ENCODE data around the gene UHRF1. TPM values are rescaled to one million over a fixed set of nuclear protein-coding genes. Genes with fewer than 3 reads are reported as not detected.

The UHRF1 gene
- polyA plus RNA-seq, 4 donors: 0.67 to 18.5 (median 6.0) TPM

- DNase-seq (no peak), FAIRE-seq (no peak)
- Histone ChIP-seq H3K27ac (ENCODE audit: low read depth in 1 of 3, low read length in 2 of 3) (no peak overlapping the region), H3K4me1 (ENCODE audit: control insufficient read depth in 3 of 3, insufficient read depth in 2 of 3, low read depth in 1 of 3, low read length in 2 of 3) (peaks cover 0 to 3% (median 3%) of the 10 kb centered on the region in 3 donors), H3K9me3 (ENCODE audit: control insufficient read depth in 2 of 2, insufficient read depth in 1 of 2, low read depth in 1 of 2, low read length in 1 of 2) (no peaks in the 10 kb centered on the region), H3K4me3 (ENCODE audit: low read depth in 1 of 3, low read length in 3 of 3) (no peak overlapping the region), H3K27me3 (ENCODE audit: control insufficient read depth in 3 of 3, insufficient read depth in 3 of 3, low read length in 3 of 3) (no peaks in the 10 kb centered on the region), H3K36me3 (ENCODE audit: control insufficient read depth in 3 of 3, insufficient read depth in 2 of 3, low read depth in 1 of 3, low read length in 3 of 3) (peaks cover 3 to 40% (median 4%) of the 10 kb centered on the region in 3 donors)
- 75 to 81% (median 76%) methylated on average over 3 of the region's 3 CpGs for WGBS, 3 donors
These were observed 72.3 kb downstream of the UHRF1 start for GRCh38 chr19:4981681-4981958.

DNA sequence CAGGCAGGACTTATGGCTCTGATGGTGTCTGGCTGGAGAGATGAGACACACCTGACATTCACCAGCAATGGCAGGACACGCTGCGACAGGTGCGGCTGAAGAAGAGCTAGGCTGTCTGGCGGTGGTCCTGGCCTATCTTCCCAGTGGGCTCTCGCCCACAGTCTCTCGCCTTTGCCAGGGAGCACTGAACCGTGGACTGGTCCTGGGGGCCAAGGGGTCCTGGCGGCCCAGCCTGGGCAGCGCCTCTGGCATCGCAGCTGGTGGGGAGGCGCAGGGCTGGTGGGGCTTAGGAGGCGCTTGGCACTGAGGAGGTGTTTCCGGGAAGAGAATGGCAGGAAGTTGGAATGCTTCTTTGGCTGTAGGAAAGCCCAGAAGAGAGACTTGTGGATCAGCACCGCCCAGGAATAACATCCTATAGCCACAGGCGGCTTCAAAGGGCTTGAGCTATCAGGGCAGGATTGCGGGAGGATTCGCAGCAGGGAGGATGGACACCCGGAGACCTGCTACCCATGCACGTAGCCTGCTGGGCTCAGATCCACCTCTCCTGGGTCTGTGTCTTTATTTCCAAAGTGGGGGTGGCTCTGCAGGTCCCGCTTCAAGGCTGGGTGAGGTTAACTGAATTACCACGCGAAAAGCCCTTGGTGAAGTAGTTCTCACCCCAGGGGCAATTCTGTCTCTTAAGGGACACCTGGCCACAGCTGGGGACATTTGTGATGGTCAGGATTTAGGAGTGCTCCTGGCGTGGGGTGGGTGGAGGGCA, 74.2 kb downstream of the UHRF1 start:
- Histone ChIP-seq H3K27me3 (ENCODE audit: control insufficient read depth in 3 of 3, insufficient read depth in 3 of 3, low read length in 3 of 3) (no peaks in the 10 kb centered on the region), H3K27ac (ENCODE audit: low read depth in 1 of 3, low read length in 2 of 3) (no peak overlapping the region), H3K4me1 (ENCODE audit: control insufficient read depth in 3 of 3, insufficient read depth in 2 of 3, low read depth in 1 of 3, low read length in 2 of 3) (peaks cover 0 to 5% (median 0%) of the 10 kb centered on the region in 3 donors), H3K4me3 (ENCODE audit: low read depth in 1 of 3, low read length in 3 of 3) (no peak overlapping the region), H3K9me3 (ENCODE audit: control insufficient read depth in 2 of 2, insufficient read depth in 1 of 2, low read depth in 1 of 2, low read length in 1 of 2) (no peaks in the 10 kb centered on the region), H3K36me3 (ENCODE audit: control insufficient read depth in 3 of 3, insufficient read depth in 2 of 3, low read depth in 1 of 3, low read length in 3 of 3) (peaks cover 0 to 29% (median 4%) of the 10 kb centered on the region in 3 donors)
- FAIRE-seq: no peak
- DNase-seq: no peak
- WGBS, 3 donors: 87 to 96% (median 91%) methylated on average over 23 of the region's 23 CpGs

DNA sequence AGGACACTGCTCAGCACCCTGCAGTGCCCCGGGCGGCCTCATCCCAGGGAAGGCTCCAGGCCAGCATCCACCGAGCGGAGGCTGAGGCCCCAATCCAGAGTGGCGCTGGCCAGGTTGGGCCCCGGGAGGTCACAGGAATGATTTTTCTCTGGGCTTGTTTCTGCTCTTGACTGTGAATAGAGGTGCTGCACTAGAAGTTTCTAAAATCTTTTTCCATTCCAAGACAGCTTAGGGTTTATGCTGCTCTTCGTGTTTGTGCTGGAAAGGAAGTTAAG, 74.7 kb downstream of the UHRF1 start:
- no peaks in the 10 kb centered on the region for H3K9me3 ChIP-seq (ENCODE audit: control insufficient read depth in 2 of 2, insufficient read depth in 1 of 2, low read depth in 1 of 2, low read length in 1 of 2)
- H3K27ac ChIP-seq (ENCODE audit: low read depth in 1 of 3, low read length in 2 of 3): no peak overlapping the region
- H3K27me3 ChIP-seq (ENCODE audit: control insufficient read depth in 3 of 3, insufficient read depth in 3 of 3, low read length in 3 of 3): no peaks in the 10 kb centered on the region
- DNase-seq (no peak), FAIRE-seq (no peak)
- 90 to 97% (median 92%) methylated on average over 7 of the region's 7 CpGs for WGBS, 3 donors
- H3K4me1 ChIP-seq (ENCODE audit: control insufficient read depth in 3 of 3, insufficient read depth in 2 of 3, low read depth in 1 of 3, low read length in 2 of 3): peaks cover 0 to 5% (median 0%) of the 10 kb centered on the region in 3 donors
- peaks cover 0 to 24% (median 4%) of the 10 kb centered on the region in 3 donors for H3K36me3 ChIP-seq (ENCODE audit: control insufficient read depth in 3 of 3, insufficient read depth in 2 of 3, low read depth in 1 of 3, low read length in 3 of 3)
- no peak overlapping the region for H3K4me3 ChIP-seq (ENCODE audit: low read depth in 1 of 3, low read length in 3 of 3)

DNA sequence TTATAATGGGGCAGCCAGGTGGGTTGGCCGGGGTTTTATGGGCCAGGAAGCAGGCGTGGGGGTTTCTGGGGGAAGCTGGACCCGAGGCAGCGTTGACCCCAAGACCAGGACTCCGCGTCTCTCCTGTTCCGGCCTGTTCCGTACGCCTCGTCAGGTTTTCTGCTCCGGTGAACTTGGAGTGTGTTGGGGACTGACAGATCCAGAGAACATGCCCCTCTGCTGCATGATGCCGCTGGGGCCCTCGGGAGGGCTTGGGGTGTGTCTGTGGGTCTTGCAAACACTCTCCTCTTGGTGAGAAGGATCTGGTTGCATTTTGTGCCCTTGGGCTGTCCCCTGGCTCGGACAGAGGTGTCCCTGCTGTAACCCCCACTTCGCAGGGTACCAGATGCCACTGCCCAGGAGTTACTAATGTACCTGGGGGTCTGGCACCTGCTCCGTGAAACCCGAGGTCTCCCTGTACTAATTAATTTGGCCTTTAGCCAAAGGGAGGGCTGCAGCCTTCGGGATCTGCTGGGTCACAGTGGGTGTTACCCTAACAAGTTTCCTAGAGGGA, 75.2 kb downstream of the UHRF1 start:
- Histone ChIP-seq H3K4me1 (ENCODE audit: control insufficient read depth in 3 of 3, insufficient read depth in 2 of 3, low read depth in 1 of 3, low read length in 2 of 3) (peaks cover 0 to 5% (median 0%) of the 10 kb centered on the region in 3 donors), H3K36me3 (ENCODE audit: control insufficient read depth in 3 of 3, insufficient read depth in 2 of 3, low read depth in 1 of 3, low read length in 3 of 3) (peaks cover 0 to 20% (median 4%) of the 10 kb centered on the region in 3 donors), H3K4me3 (ENCODE audit: low read depth in 1 of 3, low read length in 3 of 3) (no peak overlapping the region), H3K9me3 (ENCODE audit: control insufficient read depth in 2 of 2, insufficient read depth in 1 of 2, low read depth in 1 of 2, low read length in 1 of 2) (no peaks in the 10 kb centered on the region), H3K27me3 (ENCODE audit: control insufficient read depth in 3 of 3, insufficient read depth in 3 of 3, low read length in 3 of 3) (no peaks in the 10 kb centered on the region), H3K27ac (ENCODE audit: low read depth in 1 of 3, low read length in 2 of 3) (no peak overlapping the region)
- DNase-seq (no peak), FAIRE-seq (no peak)
- 78 to 86% (median 83%) methylated on average over 18 of the region's 18 CpGs for WGBS, 3 donors

GRCh38 chr19:4985551-4985991, 76.3 kb downstream of the UHRF1 start:
- peaks cover 0 to 23% (median 4%) of the 10 kb centered on the region in 3 donors for H3K36me3 ChIP-seq (ENCODE audit: control insufficient read depth in 3 of 3, insufficient read depth in 2 of 3, low read depth in 1 of 3, low read length in 3 of 3)
- no peak overlapping the region for H3K4me3 ChIP-seq (ENCODE audit: low read depth in 1 of 3, low read length in 3 of 3)
- H3K4me1 ChIP-seq (ENCODE audit: control insufficient read depth in 3 of 3, insufficient read depth in 2 of 3, low read depth in 1 of 3, low read length in 2 of 3): peaks cover 0 to 5% (median 0%) of the 10 kb centered on the region in 3 donors
- no peaks in the 10 kb centered on the region for H3K9me3 ChIP-seq (ENCODE audit: control insufficient read depth in 2 of 2, insufficient read depth in 1 of 2, low read depth in 1 of 2, low read length in 1 of 2)
- no peak for FAIRE-seq
- H3K27me3 ChIP-seq (ENCODE audit: control insufficient read depth in 3 of 3, insufficient read depth in 3 of 3, low read length in 3 of 3): no peaks in the 10 kb centered on the region
- WGBS, 3 donors: 86 to 91% (median 90%) methylated on average over 17 to 22 of the region's 22 CpGs
- no peak for DNase-seq
- H3K27ac ChIP-seq (ENCODE audit: low read depth in 1 of 3, low read length in 2 of 3): no peak overlapping the region

DNA sequence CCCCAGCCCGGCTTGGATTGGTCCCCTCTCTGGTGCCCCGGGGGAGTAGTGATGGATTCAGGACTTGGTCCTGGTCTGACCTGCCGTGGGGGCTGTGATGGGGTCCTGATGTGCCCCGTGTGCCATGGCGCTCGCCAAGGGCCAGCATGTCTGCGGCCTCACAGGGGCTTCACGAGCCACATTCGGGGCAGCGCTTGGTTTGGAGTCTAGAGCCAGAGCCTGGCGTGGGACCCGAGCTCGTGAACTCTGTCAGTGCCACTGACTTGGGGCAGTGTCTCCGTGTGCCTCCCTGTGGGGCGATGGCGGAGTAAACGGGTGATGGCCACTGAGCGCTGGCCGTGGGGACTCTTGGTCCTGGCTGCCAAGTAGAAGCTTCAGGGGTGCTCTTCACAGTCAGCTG, 76.8 kb downstream of the UHRF1 start:
- H3K4me1 ChIP-seq (ENCODE audit: control insufficient read depth in 3 of 3, insufficient read depth in 2 of 3, low read depth in 1 of 3, low read length in 2 of 3): peaks cover 0 to 5% (median 0%) of the 10 kb centered on the region in 3 donors
- no peaks in the 10 kb centered on the region for H3K9me3 ChIP-seq (ENCODE audit: control insufficient read depth in 2 of 2, insufficient read depth in 1 of 2, low read depth in 1 of 2, low read length in 1 of 2)
- DNase-seq (no peak), FAIRE-seq (no peak)
- no peak overlapping the region for H3K4me3 ChIP-seq (ENCODE audit: low read depth in 1 of 3, low read length in 3 of 3)
- 93 to 96% (median 93%) methylated on average over 19 of the region's 19 CpGs for WGBS, 3 donors
- H3K27ac ChIP-seq (ENCODE audit: low read depth in 1 of 3, low read length in 2 of 3): no peak overlapping the region
- H3K27me3 ChIP-seq (ENCODE audit: control insufficient read depth in 3 of 3, insufficient read depth in 3 of 3, low read length in 3 of 3): no peaks in the 10 kb centered on the region
- peaks cover 0 to 23% (median 4%) of the 10 kb centered on the region in 3 donors for H3K36me3 ChIP-seq (ENCODE audit: control insufficient read depth in 3 of 3, insufficient read depth in 2 of 3, low read depth in 1 of 3, low read length in 3 of 3)

DNA sequence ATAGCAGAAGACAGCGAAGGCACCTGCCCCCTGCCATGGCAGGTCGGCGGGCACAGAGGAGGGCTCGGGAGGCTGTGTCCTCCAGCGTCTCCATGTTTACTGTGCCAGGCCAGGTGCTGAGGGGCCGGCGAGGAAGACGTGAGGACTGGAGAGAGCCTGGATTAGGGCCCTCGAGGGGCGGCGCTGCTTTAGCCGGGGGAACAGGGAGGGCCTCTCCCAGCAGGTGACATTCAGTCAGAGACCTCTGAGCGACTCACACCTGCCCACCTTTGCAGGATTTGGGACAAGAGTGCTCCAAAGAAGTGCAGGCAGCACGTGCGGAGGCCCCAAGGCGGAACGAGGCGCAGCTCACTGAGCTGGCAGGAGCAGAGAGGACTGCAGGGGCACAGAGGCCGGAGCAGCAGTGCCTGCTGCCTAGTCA, 77.2 kb downstream of the UHRF1 start:
- Histone ChIP-seq H3K4me1 (ENCODE audit: control insufficient read depth in 3 of 3, insufficient read depth in 2 of 3, low read depth in 1 of 3, low read length in 2 of 3) (peaks cover 0 to 5% (median 0%) of the 10 kb centered on the region in 3 donors), H3K36me3 (ENCODE audit: control insufficient read depth in 3 of 3, insufficient read depth in 2 of 3, low read depth in 1 of 3, low read length in 3 of 3) (peaks cover 0 to 21% (median 4%) of the 10 kb centered on the region in 3 donors), H3K9me3 (ENCODE audit: control insufficient read depth in 2 of 2, insufficient read depth in 1 of 2, low read depth in 1 of 2, low read length in 1 of 2) (no peaks in the 10 kb centered on the region), H3K4me3 (ENCODE audit: low read depth in 1 of 3, low read length in 3 of 3) (no peak overlapping the region), H3K27me3 (ENCODE audit: control insufficient read depth in 3 of 3, insufficient read depth in 3 of 3, low read length in 3 of 3) (no peaks in the 10 kb centered on the region), H3K27ac (ENCODE audit: low read depth in 1 of 3, low read length in 2 of 3) (no peak overlapping the region)
- DNase-seq: no peak
- 88 to 91% (median 91%) methylated on average over 19 of the region's 19 CpGs for WGBS, 3 donors
- FAIRE-seq: no peak

- FAIRE-seq (no peak), DNase-seq (no peak)
- no peak overlapping the region for H3K27ac ChIP-seq (ENCODE audit: low read depth in 1 of 3, low read length in 2 of 3)
- H3K9me3 ChIP-seq (ENCODE audit: control insufficient read depth in 2 of 2, insufficient read depth in 1 of 2, low read depth in 1 of 2, low read length in 1 of 2): peaks cover 0 to under 1% of the 10 kb centered on the region in 2 donors
- peaks cover 0 to 5% (median 0%) of the 10 kb centered on the region in 3 donors for H3K4me1 ChIP-seq (ENCODE audit: control insufficient read depth in 3 of 3, insufficient read depth in 2 of 3, low read depth in 1 of 3, low read length in 2 of 3)
- no peaks in the 10 kb centered on the region for H3K27me3 ChIP-seq (ENCODE audit: control insufficient read depth in 3 of 3, insufficient read depth in 3 of 3, low read length in 3 of 3)
- H3K4me3 ChIP-seq (ENCODE audit: low read depth in 1 of 3, low read length in 3 of 3): no peak overlapping the region
- 63 to 81% (median 73%) methylated on average over 11 of the region's 11 CpGs for WGBS, 3 donors
- H3K36me3 ChIP-seq (ENCODE audit: control insufficient read depth in 3 of 3, insufficient read depth in 2 of 3, low read depth in 1 of 3, low read length in 3 of 3): peaks cover 0 to 18% (median 4%) of the 10 kb centered on the region in 3 donors
These were observed 78.0 kb downstream of the UHRF1 start for GRCh38 chr19:4987256-4987655.

Data from small intestine (tissue), 7 donors.